HAP-1 (cell line): ENCODE measurements around the gene CRB3.

Experiments
- DNase-seq, 2 experiments: peaks; one replicate each; pipeline ENCODE4 v3.0.0-alpha.2; 2016 to 2020; ENCODE audit warnings: low spot score in 2 of 2
- H3K27me3 ChIP-seq: fragments of 250-450 bp; sonication (Bioruptor Pico); 2 replicates; pipeline ENCODE4 v1.5.1; 2020; ENCODE audit warnings: low read depth, mild to moderate bottlenecking, moderate library complexity
- H3K36me3 ChIP-seq: fragments of 250-450 bp; sonication (Bioruptor Pico); replicated peaks from 2 replicates; pipeline ENCODE4 v1.5.1; 2020; ENCODE audit warnings: mild to moderate bottlenecking
- H3K4me1 ChIP-seq: fragments of 250-450 bp; sonication (Bioruptor Pico); 2 replicates; pipeline ENCODE4 v1.5.1; 2020; ENCODE audit warnings: mild to moderate bottlenecking
- H3K4me3 ChIP-seq: fragments of 250-450 bp; sonication (Bioruptor Pico); 2 replicates; pipeline ENCODE4 v1.5.1; 2020; ENCODE audit warnings: mild to moderate bottlenecking, moderate library complexity
- H3K9me3 ChIP-seq: fragments of 250-450 bp; sonication (Bioruptor Pico); 2 replicates; pipeline ENCODE4 v1.5.1; 2020; ENCODE audit warnings: mild to moderate bottlenecking, moderate library complexity
- in situ Hi-C: fragments of 300-500 bp; cut with MboI; formaldehyde crosslinking; loops from 3 replicates; pipeline ENCODE4 v1.14.3; 2020; ENCODE audit warnings: low sequenced_read_pairs, inconsistent platforms, mixed read lengths

Gene CRB3

DNA sequence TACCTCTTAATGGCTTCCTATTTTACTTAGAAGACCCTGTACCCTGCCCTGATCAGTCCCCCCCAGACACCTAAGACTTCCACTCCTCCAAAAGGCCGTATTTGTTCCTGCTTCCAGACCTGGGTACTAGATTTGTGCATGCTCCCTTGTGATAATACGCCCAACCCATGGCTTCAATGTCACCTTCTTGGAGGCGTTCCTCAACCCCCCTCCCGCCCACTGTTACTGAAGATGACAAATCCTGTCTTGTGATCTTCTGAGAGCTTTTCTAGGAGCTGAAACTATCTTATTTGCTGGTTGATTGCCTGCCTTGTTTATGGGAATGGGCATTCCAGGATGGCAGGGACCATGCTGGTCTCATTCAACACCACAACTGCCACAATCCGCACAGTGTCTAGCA is 13.9 kb upstream of the CRB3 start:
- no peak for DNase-seq
- no peaks in the 10 kb centered on the region for H3K27me3 ChIP-seq
- in situ Hi-C loops = no loop called here
- no peaks in the 10 kb centered on the region for H3K4me1 ChIP-seq
- peaks cover 20% of the 10 kb centered on the region for H3K36me3 ChIP-seq
- H3K9me3 ChIP-seq = 0 out of 2 replicates have a peak, but pooled peaks cover 2% of the 10 kb centered on the region
- H3K4me3 ChIP-seq = no peak overlapping the region

- Histone ChIP-seq H3K36me3 (peaks cover 32% of the 10 kb centered on the region), H3K4me3 (no peak overlapping the region), H3K27me3 (no peaks in the 10 kb centered on the region), H3K9me3 (0 out of 2 replicates have a peak, but pooled peaks cover 2% of the 10 kb centered on the region), H3K4me1 (no peaks in the 10 kb centered on the region)
- in situ Hi-C loops = no loop called here
- no peak for DNase-seq
Measured at GRCh38 chr19:6451583-6452222, 12.4 kb upstream of the CRB3 start.

- DNase-seq = no peak
- Histone ChIP-seq H3K4me1 (no peaks in the 10 kb centered on the region), H3K9me3 (0 out of 2 replicates have a peak, but pooled peaks cover 2% of the 10 kb centered on the region), H3K27me3 (no peaks in the 10 kb centered on the region), H3K36me3 (peaks cover 34% of the 10 kb centered on the region), H3K4me3 (no peak overlapping the region)
- in situ Hi-C loops = no loop called here
Measured at GRCh38 chr19:6452223-6452614, 11.9 kb upstream of the CRB3 start.

DNA sequence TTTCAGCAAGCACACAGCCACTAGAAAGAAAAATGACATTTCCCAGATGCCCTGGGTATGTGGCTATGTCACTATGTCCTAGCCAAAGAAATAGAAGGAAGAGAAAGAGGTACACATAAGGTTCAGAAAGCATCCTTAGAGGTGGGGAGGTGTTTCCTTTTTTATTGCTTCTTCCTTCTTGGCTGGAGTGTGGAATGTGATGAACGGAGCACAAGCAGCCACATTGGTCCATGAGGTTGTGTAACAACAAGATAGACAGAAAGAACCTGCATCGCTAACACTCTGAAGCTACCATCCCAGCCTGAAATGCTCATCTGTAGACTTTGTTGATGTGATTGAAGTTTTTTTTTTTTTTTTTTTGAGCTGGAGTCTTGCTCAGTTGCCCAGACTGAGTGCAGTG is 11.2 kb upstream of the CRB3 start:
- in situ Hi-C loops = no loop called here
- H3K36me3 ChIP-seq = peaks cover 36% of the 10 kb centered on the region

DNA sequence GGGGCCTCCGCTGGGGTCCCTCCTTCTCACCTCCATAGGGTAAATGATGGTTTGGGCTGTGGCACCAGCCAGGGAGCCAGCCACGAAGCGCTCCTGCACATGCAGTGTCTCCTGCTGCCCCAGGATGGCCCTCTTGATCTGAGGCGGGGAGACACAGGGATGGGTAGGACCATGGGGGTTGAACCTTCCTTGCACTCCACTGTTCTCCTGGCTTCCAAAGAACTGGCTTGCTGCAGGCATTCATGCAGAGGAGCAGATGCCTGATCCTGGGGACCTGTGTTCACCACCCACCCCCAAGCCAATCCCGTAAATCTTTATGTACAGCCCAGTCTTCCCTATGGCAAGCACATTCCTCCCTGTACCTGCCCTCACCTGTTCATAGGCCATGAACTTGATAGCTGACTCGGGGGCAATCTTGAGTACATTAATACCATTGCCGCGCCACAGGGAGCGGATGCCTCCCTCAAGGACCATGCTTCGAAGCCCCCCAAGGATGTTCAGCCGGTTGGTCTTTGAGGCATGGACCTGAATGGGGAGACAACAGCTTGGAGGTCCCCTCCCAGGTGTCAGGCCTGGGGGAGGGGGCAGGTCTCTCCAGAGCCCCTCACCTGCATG is 10.0 kb upstream of the CRB3 start:
- in situ Hi-C loops = no loop called here
- Histone ChIP-seq H3K4me1 (peaks cover 2% of the 10 kb centered on the region; the same call in 1 of the 2 replicates), H3K36me3 (peaks cover 36% of the 10 kb centered on the region), H3K4me3 (no peak overlapping the region), H3K27me3 (no peaks in the 10 kb centered on the region), H3K9me3 (0 out of 2 replicates have a peak, but pooled peaks cover 2% of the 10 kb centered on the region)
- DNase-seq = no peak

More for the DNA sequence above, 11.2 kb upstream of the CRB3 start:
- no peak for DNase-seq
- no peaks in the 10 kb centered on the region for H3K4me1 ChIP-seq
- H3K27me3 ChIP-seq = no peaks in the 10 kb centered on the region
- 0 out of 2 replicates have a peak, but pooled peaks cover 2% of the 10 kb centered on the region for H3K9me3 ChIP-seq
- no peak overlapping the region for H3K4me3 ChIP-seq

DNA sequence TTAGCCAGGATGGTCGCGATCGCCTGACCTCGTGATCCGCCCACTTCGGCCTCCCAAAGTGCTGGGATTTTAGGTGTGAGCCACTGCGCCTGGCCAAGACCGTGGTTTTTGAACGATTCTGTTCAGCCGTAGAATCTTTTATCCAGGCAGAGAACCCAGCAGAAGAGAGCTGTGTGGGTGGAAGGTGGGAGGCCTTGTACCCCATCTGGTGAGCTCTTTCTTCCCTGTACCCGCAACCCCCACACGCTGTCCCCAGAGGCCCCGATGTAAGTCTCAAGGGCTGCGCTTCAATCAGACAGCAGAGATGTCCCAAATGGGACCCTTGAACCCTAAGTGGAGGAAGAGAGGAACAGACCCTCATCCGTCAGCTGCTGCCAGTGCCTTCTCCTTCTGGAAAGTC is 8.1 kb upstream of the CRB3 start:
- no peak for DNase-seq
- H3K27me3 ChIP-seq = no peaks in the 10 kb centered on the region
- no peak overlapping the region for H3K4me3 ChIP-seq
- peaks cover 36% of the 10 kb centered on the region for H3K36me3 ChIP-seq
- in situ Hi-C loops = no loop called here
- H3K9me3 ChIP-seq = 0 out of 2 replicates have a peak, but pooled peaks cover 2% of the 10 kb centered on the region
- peaks cover 2% of the 10 kb centered on the region; the same call in 1 of the 2 replicates for H3K4me1 ChIP-seq

- DNase-seq = no peak
- Histone ChIP-seq H3K9me3 (0 out of 2 replicates have a peak, but pooled peaks cover 2% of the 10 kb centered on the region), H3K27me3 (no peaks in the 10 kb centered on the region), H3K36me3 (peaks cover 36% of the 10 kb centered on the region), H3K4me1 (peaks cover 2% of the 10 kb centered on the region; the same call in 1 of the 2 replicates), H3K4me3 (peak overlapping the region; percentile 61)
- in situ Hi-C loops = no loop called here
Measured at GRCh38 chr19:6457958-6458694, 5.9 kb upstream of the CRB3 start.

DNA sequence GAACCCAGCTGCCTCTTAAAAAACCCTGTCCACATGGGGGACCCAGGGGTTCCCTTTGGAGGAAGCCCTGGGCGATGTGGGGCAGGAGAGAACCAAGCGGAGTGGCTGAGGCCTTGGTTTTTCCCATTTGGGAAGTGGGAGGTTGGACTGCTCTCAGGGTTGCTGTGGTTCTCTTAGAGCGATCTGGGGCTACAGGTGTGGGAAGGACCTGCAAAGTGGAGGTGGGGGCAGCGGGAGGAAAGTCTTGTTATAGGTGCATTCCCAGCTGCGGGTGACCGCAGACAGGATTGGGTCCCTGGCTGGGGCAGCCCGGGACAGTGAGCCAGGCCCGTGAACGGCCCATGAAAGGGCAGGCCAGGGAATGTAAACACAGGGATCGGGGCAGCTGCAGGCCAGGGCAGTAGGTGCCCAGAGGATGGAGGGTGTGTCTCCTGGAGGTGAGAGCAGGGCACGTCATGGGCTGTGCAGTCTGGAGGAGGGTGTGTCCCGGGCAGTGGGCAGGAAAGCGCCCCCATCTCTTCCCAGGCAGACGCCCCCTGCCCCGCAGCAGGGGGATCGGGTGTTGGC is 5.3 kb upstream of the CRB3 start:
- peaks cover 2% of the 10 kb centered on the region; the same call in 1 of the 2 replicates for H3K4me1 ChIP-seq
- in situ Hi-C loops = no loop called here
- peak in 1 of 2 experiments; percentile 23 for DNase-seq
- H3K4me3 ChIP-seq = peak overlapping the region; percentile 61
- peaks cover 30% of the 10 kb centered on the region for H3K36me3 ChIP-seq
- no peaks in the 10 kb centered on the region for H3K27me3 ChIP-seq
- 0 out of 2 replicates have a peak, but pooled peaks cover 2% of the 10 kb centered on the region for H3K9me3 ChIP-seq

- H3K9me3 ChIP-seq = no peaks in the 10 kb centered on the region
- peak within 1 kb of the TSS; percentile 61 for H3K4me3 ChIP-seq
- peaks cover 23% of the 10 kb centered on the region for H3K36me3 ChIP-seq
- peaks cover 2% of the 10 kb centered on the region; the same call in 1 of the 2 replicates for H3K4me1 ChIP-seq
- no peaks in the 10 kb centered on the region for H3K27me3 ChIP-seq
- DNase-seq = peak; percentile 67 to 92
- in situ Hi-C loops = no loop called here
Measured at GRCh38 chr19:6459262-6460098, 4.6 kb upstream of the CRB3 start, which contains the start of gene SLC25A23. SLC25A23 (minus strand) TSS chr19:6459792; CDS start chr19:6459628, 164 bp downstream.

DNA sequence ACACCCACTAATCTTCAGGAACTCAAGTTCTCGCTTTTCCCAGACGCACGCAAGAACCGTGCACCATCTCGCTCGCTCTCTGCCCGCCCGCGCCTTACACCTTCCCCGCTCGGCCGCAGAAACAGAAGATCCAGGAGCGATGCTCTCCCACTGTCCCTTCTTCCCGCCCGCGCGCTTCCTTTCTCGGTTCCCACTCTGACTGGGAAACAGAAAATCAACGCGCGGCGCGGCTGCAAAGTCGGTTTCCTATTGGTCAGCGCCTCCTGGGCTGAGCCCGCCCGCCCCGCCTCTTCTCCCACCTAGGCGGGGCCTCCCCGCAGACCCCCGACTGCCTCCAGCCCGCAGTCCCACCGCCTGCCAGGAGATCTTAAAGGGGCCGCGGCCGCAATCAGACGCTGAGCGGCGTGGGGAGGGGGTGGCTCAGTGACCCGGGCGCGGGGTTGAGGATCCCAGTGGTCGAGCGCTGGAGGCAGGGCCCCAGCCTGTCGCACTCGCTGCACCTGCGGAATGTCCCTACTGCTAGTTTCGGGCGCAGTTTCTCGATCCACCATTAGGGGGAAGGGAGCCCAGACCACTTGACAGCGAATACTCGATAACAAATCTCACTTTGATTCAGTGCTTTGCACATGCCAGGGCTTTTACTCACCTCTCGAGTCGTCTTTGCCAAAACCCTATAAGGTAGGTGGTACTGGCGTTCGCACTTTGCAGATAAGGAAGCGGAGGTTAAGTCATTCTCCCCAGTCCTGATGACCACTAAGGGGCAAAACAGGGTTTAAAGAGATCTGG is 3.8 kb upstream of the CRB3 start:
- no peaks in the 10 kb centered on the region for H3K27me3 ChIP-seq
- peaks cover 15% of the 10 kb centered on the region for H3K36me3 ChIP-seq
- H3K4me3 ChIP-seq = peak overlapping the region; percentile 61
- peaks cover 2% of the 10 kb centered on the region; the same call in 1 of the 2 replicates for H3K4me1 ChIP-seq
- in situ Hi-C loops = no loop called here
- DNase-seq = peak; percentile 95 to 99
- no peaks in the 10 kb centered on the region for H3K9me3 ChIP-seq

- H3K4me3 ChIP-seq = no peak overlapping the region
- no peaks in the 10 kb centered on the region for H3K9me3 ChIP-seq
- in situ Hi-C loops = no loop called here
- H3K36me3 ChIP-seq = no peaks in the 10 kb centered on the region
- no peaks in the 10 kb centered on the region for H3K27me3 ChIP-seq
- no peaks in the 10 kb centered on the region for H3K4me1 ChIP-seq
- DNase-seq = no peak
Measured at GRCh38 chr19:6465006-6465405, 935 bp downstream of the CRB3 start.

DNA sequence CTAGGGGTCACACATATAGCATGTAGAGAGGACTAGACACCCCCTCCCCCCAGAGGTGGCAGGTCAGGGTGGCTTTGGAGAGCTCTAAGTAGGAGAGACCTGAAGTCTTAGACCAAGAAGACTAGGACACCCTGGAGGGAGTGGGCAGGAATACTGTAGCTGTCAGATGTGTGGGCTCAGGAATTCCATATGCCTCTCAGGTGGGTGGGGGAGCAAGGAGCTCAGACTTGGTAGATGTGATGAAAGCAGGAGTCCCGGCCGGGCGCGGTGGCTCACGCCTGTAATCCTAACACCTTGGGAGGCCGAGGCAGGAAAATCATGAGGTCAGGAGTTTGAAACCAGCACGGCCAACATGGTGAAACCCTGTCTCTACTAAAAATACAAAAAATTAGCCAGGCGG is 1.6 kb downstream of the CRB3 start:
- in situ Hi-C loops = no loop called here
- H3K4me1 ChIP-seq = no peaks in the 10 kb centered on the region
- H3K36me3 ChIP-seq = no peaks in the 10 kb centered on the region
- no peaks in the 10 kb centered on the region for H3K27me3 ChIP-seq
- no peak for DNase-seq
- no peak overlapping the region for H3K4me3 ChIP-seq
- H3K9me3 ChIP-seq = no peaks in the 10 kb centered on the region
